Stimulated activated CD4-positive, alpha-beta T cell treated with anti-CD3 and anti-CD28 coated beads, TNF-alpha, amount 100 ng/mL, for 1 hour (primary cell): ENCODE results near the gene PROM2.
"Not testable (repeated sequence)": the region's sequence is repeated elsewhere in the genome, so short reads cannot be mapped to it uniquely, and the experiment has no call there.

Experiments
- DNase-seq, 3 donors: peaks; one replicate each; pipeline ENCODE4 v3.0.0-alpha.2; 2020; ENCODE audit warnings: low read depth in 3 of 3, low spot score in 1 of 3

PROM2 gene

GRCh38 chr2:95268211-95269035, 5.8 kb upstream of the PROM2 start:
- DNase-seq = no peak

GRCh38 chr2:95269036-95269680, 5.1 kb upstream of the PROM2 start:
- DNase-seq = no peak

DNA sequence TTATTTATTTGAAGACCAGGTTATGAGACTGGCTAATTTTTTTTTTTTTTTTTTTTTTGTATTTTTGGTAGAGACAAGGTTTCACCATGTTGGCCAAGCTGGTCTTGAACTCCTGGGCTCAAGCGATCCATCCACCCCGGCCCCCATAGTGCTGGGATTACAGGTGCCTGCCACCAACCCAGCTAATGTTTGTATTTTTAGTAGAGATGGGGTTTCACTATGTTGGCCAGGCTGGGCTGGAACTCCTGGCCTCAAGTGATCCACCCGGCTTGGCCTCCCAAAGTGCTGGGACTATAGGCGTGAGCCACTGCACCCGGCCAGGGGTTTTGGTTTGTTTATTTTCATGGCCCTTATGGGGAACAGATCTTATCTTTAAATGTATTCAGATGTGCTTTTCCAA, 4.5 kb upstream of the PROM2 start:
- DNase-seq = not testable (repeated sequence)

DNA sequence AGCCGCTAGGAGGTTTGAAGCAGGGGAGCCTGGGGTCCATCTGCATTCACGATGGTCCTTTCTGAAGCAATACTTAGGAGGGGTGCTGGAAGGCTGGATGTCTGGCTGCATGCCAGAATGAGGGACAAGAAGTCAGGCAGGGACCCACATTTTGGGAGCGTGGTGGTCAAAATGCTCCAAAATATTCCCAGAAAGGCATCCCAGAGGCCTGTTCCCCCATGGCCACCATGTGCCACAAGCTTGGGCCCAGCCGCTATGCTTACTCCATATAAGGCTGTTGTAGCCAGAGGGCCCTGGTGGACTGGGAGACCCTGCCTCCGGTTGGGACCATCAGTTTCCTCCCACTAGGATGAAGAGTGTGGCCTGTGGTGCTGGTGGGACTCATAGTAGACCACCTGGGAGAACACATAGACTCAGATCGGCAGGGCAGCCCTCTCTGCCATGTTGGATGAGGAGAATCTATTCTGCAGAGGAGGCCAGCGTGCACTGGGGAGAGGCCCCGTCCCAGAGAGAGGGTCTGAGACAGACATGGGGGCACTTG, 3.6 kb upstream of the PROM2 start:
- DNase-seq = no peak

DNA sequence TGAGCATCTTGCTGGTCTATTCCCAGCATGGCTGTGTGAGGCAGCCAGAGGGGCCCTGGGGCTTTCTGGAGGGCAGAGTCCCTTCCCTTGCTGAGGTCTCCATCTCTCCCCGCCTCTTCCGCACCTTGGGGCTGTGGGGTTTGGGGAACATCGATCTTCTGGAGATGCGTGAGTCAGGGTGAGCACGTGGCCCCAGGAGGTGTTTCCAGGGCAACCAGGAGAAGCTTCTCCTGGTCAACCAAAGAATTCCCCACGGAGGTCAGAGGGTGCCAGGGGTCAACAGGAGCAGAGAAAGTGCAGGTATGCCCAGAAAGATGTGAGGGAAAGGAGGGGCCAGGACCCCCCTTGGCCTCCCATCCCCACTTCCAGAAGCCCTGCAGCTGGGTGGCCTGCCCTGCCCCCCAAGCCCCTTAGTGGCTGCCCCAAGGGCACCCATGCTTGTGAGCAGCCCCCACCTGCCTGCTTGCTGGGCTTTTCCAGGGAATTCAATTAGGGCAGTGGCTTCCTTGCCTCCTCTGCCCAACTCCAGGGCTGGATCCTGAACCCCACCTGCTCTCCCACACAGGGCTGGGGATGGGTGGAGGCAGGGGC, 2.8 kb upstream of the PROM2 start:
- no peak for DNase-seq

DNA sequence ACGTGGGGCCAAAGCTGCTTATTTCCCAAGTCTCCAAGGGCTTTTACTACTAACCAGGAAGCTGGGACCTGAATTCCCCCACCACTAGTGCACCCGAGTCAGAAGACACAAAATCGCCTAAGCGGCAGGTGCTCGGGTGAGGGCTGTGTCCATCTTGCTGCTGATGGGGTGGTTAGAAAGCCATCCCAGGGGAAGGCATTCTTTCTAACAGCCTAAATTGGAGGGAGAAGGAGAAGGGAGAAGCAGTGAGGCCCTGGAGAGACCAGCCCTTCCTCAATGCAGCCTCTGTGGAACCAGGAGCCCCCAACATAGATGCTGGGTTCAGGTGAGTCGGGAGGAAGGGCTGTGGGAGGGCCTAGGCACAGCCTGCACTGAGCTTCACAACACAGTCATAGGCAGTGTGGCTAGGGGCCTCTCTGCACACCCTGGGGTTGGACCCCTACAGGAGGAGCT, 1.9 kb upstream of the PROM2 start:
- no peak for DNase-seq

DNA sequence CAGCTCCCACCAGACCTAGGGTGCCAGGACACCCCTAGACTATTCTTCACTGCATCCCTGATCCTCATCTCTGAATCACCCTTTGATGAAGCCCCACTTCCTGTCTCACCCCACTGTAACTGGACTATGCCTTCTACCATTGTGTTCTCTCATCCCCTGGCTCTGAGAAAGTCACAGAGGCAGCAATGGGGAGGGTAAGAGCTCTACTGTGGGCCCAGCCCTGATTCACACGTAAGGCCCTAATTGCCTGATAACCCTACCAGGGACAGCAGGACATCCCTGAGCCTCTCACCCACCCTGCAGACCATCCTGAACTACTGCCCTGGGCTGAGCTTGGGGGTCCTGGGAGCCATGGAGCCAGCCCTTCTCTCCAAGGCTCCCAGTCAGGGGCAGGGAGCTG, 1.5 kb upstream of the PROM2 start:
- no peak for DNase-seq

GRCh38 chr2:95273566-95274290, 521 bp upstream of the PROM2 start:
- DNase-seq = no peak

DNA sequence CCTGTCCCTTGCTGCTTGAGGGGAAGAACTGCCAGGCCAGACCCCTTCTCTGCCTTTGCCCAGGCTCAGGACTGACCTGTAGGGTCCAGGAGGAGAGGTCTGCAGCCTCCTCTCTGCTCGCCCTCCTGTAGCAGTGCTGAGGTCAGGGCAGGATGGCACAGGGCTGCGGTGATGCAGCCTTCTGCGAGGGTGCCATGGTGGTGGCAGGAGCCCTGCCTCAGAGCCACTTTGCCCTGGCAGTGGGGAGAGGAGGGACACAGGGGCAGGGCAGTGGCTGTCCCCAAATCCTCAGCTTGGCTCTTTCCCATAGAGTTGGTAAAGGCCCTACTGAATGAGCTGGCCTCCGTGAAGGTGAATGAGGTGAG, 884 bp downstream of the PROM2 start:
- DNase-seq = no peak

GRCh38 chr2:95275601-95276243, 1.5 kb downstream of the PROM2 start:
- DNase-seq = no peak

DNA sequence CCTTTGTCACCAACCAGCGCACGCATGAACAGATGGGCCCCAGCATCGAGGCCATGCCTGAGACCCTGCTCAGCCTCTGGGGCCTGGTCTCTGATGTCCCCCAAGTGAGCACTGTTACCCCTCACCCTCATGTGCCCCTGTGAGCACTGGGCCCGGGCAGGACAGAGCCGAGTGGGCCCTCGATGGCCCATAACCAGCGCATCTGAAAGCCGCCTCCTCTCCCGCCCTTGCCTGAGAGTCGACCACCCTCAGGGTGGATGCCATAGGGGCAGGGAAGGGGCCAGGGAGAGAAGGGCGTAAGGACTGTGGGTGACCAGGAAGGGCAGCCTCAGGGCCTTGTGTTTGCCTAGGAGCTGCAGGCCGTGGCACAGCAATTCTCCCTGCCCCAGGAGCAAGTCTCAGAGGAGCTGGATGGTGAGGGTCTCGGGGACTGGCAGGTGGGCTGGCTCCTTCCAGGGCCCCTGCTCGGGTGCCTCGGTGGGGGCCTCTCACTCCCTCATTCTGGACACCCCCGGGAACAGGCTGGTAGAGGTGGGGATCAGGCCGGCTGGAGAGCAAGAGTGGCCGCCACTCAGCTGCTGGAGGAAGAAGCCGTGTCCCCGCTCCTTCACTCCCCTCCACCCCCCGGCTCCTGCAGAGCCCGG, 2.1 kb downstream of the PROM2 start:
- DNase-seq = no peak

DNA sequence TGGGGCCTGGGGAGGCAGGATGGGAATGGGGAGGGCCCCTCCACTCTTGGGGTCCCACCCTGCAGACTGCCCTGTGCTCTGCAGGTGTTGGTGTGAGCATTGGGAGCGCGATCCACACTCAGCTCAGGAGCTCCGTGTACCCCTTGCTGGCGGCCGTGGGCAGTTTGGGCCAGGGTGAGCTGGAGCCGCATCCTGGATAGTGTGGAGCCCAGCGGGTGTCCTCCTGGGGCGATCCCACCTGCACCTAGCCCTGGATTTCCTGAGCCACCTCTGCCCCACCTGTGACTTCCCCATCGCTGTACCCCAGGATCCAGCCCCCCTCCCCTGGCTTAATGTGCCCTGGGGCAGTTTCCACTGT, 2.6 kb downstream of the PROM2 start:
- DNase-seq = no peak

DNA sequence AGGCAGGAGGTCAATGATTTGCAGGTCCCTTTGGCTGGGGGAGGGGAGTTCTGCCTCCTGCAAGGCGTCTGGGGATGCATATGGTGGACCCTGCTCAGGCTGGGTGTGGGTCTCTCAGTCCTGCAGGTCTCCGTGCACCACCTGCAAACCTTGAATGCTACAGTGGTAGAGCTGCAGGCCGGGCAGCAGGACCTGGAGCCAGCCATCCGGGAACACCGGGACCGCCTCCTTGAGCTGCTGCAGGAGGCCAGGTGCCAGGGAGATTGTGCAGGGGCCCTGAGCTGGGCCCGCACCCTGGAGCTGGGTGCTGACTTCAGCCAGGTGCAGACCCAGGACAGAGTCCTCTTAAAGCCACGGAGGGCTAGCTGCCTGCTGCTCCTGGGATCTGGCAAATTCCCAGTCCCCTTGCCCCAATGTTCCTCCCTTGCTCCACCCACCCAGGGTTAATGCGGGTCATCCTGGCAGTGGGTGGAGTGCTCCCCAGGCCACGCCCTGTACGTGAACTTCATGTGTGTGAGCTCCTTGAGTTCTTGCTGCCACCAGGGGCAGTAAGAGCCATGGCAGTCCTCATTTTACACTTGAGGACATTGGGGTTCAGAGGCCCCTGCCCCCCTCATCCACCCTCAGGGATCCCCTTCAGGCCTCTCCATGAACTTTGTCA, 3.1 kb downstream of the PROM2 start:
- no peak for DNase-seq

GRCh38 chr2:95278051-95278471, 3.8 kb downstream of the PROM2 start:
- DNase-seq = no peak

GRCh38 chr2:95278637-95279225, 4.5 kb downstream of the PROM2 start:
- DNase-seq = no peak

DNA sequence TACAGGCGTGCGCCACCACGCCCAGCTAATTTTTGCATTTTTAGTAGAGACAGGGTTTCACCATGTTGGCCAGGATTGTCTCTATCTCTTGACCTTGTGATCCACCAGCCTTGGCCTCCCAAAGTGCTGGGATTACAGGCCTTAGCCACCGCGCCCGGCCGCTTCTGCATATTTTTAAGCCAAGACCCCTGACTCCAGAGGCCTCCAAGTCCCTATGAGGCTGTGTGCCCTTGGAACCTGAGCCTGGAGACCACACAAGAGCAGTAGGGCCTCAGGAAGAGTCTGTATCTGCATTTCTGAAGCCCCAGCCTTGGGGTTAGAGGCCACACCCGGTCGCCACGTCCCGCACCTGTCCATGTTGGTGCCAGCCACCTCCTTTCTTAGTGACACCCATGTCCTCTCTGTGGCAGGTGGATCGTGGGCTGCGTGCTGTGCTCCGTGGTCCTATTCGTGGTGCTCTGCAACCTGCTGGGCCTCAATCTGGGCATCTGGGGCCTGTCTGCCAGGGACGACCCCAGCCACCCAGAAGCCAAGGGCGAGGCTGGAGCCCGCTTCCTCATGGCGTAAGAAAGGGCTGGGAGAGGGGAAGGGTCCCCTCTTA, 5.3 kb downstream of the PROM2 start:
- DNase-seq = no peak

DNA sequence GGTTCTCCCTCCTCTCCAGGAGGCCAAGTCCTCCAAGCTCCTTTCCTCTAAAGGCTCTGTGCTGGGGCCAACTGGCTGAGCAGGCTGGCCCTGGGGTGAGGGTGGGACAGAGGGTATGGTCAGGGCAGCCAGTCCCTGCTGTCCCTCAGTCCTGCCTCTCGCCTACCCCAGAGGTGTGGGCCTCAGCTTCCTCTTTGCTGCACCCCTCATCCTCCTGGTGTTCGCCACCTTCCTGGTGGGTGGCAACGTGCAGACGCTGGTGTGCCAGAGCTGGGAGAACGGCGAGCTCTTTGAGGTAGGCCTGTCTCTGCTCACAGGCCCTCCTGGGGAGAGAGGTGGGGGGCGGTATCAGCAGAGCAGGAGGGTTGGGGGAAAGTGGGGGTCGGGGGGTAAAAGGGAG, 6.8 kb downstream of the PROM2 start:
- DNase-seq = no peak

GRCh38 chr2:95281786-95282185, 7.5 kb downstream of the PROM2 start:
- DNase-seq = no peak

- no peak for DNase-seq
Measured at GRCh38 chr2:95282458-95282857, 8.2 kb downstream of the PROM2 start.
